Parathyroid adenoma (tissue), 2 donors: ENCODE data around the gene ZIC2.

Experiments
- H2AFZ ChIP-seq: fragments of 300-600 bp; sonication (generic); one replicate; pipeline ENCODE4 v1.7.0; 2017; ENCODE audit warnings: antibody characterized with exemption, mild to moderate bottlenecking
- H3K27ac ChIP-seq: fragments of 300-600 bp; sonication (generic); one replicate; pipeline ENCODE4 v1.7.0; 2017
- H3K27me3 ChIP-seq: fragments of 300-600 bp; sonication (generic); one replicate; pipeline ENCODE4 v1.7.0; 2017; ENCODE audit warnings: low read length; ENCODE audit not compliant: control insufficient read depth, insufficient read depth
- H3K36me3 ChIP-seq: fragments of 300-600 bp; sonication (generic); one replicate; pipeline ENCODE4 v1.7.0; 2017; ENCODE audit warnings: low read length; ENCODE audit not compliant: control insufficient read depth, insufficient read depth
- H3K4me1 ChIP-seq: fragments of 300-600 bp; sonication (generic); one replicate; pipeline ENCODE4 v1.7.0; 2017; ENCODE audit warnings: control low read depth
- H3K4me2 ChIP-seq: fragments of 300-600 bp; sonication (generic); one replicate; pipeline ENCODE4 v1.7.0; 2017; ENCODE audit warnings: low read length
- H3K4me3 ChIP-seq: fragments of 300-600 bp; sonication (generic); one replicate; pipeline ENCODE4 v1.7.0; 2017; ENCODE audit warnings: low read depth, low read length
- H3K79me2 ChIP-seq: fragments of 300-600 bp; sonication (generic); one replicate; pipeline ENCODE4 v1.7.0; 2017; ENCODE audit warnings: control low read depth
- H3K9ac ChIP-seq: fragments of 300-600 bp; sonication (generic); one replicate; pipeline ENCODE4 v1.7.0; 2017; ENCODE audit warnings: mild to moderate bottlenecking
- H3K9me3 ChIP-seq: fragments of 300-600 bp; sonication (generic); one replicate; pipeline ENCODE4 v1.7.0; 2017; ENCODE audit warnings: low read length; ENCODE audit not compliant: control insufficient read depth
- TF ChIP-seq, protein P1 (sequence below): fragments of 300-600 bp; sonication (generic); IDR thresholded peaks from one replicate; pipeline ENCODE4 v1.7.0; 2017; ENCODE audit warnings: antibody characterized with exemption, mild to moderate bottlenecking
- donor health status: primary hyperparathyroidism.

Gene ZIC2

DNA sequence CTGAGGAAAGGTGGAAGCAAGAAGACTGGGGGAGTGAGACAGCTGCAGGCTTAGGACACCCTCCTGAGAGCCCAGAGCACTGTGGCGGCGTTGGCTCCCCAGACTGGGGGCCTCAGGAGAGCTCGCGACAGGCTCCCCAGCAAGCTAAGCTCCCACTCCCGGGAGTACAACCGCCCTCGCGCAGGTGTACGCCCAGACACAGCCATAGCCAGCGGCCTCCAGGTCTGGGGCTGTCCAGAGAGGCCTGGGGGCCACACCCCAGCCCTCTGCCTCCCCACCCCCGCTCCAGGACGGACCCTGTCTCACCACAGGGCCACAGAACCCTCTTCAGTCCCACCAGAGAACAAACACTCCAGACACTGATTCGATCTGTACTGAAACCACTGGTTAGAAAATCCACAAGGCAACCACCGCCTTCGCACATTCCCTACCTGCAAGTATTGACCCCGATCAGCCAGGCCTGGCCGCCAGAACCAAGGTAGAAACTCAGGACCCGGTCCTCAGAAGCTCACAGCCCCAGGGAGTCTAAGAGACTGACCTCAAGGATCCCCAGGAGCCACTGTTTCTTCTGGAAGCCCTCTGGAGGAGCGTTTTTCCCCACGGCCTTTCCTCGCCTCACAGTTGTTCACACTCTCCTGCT is 26.4 kb upstream of the ZIC2 start:
- H3K36me3 ChIP-seq: no peaks in the 10 kb centered on the region
- H3K4me1 ChIP-seq: no peaks in the 10 kb centered on the region
- H3K9me3 ChIP-seq: no peaks in the 10 kb centered on the region
- no peak overlapping the region for H3K4me2 ChIP-seq
- H2AFZ ChIP-seq: no peak overlapping the region
- TF ChIP-seq, protein P1, sequence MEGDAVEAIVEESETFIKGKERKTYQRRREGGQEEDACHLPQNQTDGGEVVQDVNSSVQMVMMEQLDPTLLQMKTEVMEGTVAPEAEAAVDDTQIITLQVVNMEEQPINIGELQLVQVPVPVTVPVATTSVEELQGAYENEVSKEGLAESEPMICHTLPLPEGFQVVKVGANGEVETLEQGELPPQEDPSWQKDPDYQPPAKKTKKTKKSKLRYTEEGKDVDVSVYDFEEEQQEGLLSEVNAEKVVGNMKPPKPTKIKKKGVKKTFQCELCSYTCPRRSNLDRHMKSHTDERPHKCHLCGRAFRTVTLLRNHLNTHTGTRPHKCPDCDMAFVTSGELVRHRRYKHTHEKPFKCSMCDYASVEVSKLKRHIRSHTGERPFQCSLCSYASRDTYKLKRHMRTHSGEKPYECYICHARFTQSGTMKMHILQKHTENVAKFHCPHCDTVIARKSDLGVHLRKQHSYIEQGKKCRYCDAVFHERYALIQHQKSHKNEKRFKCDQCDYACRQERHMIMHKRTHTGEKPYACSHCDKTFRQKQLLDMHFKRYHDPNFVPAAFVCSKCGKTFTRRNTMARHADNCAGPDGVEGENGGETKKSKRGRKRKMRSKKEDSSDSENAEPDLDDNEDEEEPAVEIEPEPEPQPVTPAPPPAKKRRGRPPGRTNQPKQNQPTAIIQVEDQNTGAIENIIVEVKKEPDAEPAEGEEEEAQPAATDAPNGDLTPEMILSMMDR: no peak
- H3K27ac ChIP-seq: no peak overlapping the region
- H3K4me3 ChIP-seq: no peak overlapping the region
- no peaks in the 10 kb centered on the region for H3K79me2 ChIP-seq
- H3K9ac ChIP-seq: no peak overlapping the region
- H3K27me3 ChIP-seq: peaks cover 13% of the 10 kb centered on the region

GRCh38 chr13:99955747-99956472 is 25.7 kb upstream of the ZIC2 start:
- H3K9ac ChIP-seq: no peak overlapping the region
- no peaks in the 10 kb centered on the region for H3K79me2 ChIP-seq

DNA sequence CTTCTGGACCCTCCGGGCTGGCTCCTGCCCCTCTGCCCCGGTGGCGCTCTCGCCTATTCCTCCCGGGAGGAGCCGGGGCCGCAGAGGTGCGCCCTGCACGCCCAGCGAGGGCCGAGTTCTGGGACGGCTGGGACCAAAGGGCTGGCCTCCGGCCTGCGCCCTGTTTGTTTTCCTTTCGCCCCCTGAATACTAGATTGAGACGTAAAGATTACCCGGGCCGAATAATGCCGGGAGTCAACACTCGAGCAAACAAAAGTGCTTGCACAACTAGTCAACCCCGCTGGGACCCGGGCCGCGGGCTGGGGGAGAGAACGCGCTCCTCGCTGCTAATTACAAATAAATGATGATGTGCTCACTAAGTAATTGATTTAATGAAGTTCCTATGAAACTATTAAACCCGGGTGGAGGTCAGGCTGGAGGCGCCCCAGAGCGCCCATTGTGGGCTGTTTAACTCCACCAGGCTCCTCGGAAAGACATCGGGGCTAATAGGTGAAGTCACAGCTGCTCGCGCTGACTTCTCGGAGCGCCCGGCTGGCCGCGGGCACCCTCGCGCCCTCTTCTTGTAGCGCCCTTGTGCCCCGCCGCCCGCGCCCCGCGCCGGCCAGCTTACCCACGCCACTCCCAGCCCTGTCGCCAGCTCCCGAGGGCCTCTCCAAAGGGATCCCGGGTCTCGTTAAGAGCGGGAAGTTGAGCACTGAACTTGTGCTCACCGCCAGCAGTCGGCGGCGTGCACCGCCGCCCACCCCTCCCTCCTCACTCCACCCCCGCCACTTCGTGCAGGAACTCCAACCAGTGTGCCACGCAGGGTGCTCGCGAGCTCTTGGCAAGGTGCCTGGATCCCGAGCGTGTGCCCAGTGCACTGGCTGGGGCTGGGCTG is 24.9 kb upstream of the ZIC2 start:
- Histone ChIP-seq H3K4me1 (no peaks in the 10 kb centered on the region), H3K79me2 (no peaks in the 10 kb centered on the region), H3K27ac (no peak overlapping the region), H3K4me3 (no peak overlapping the region), H3K4me2 (peak overlapping the region; percentile 38), H3K27me3 (peaks cover 18% of the 10 kb centered on the region), H3K36me3 (no peaks in the 10 kb centered on the region), H3K9me3 (no peaks in the 10 kb centered on the region), H3K9ac (no peak overlapping the region), H2AFZ (peak overlapping the region; percentile 28)
- TF ChIP-seq, protein P1: no peak

More at GRCh38 chr13:99955747-99956472, 25.7 kb upstream of the ZIC2 start:
- H3K36me3 ChIP-seq: no peaks in the 10 kb centered on the region
- H2AFZ ChIP-seq: no peak overlapping the region
- no peaks in the 10 kb centered on the region for H3K4me1 ChIP-seq
- H3K27me3 ChIP-seq: peaks cover 14% of the 10 kb centered on the region
- TF ChIP-seq, protein P1: no peak
- no peaks in the 10 kb centered on the region for H3K9me3 ChIP-seq
- H3K4me3 ChIP-seq: no peak overlapping the region
- no peak overlapping the region for H3K27ac ChIP-seq
- H3K4me2 ChIP-seq: peak overlapping the region; percentile 38

- Histone ChIP-seq H3K27me3 (peaks cover 21% of the 10 kb centered on the region), H3K4me1 (no peaks in the 10 kb centered on the region), H3K27ac (no peak overlapping the region), H3K36me3 (no peaks in the 10 kb centered on the region), H3K79me2 (no peaks in the 10 kb centered on the region), H3K4me2 (no peak overlapping the region), H3K9ac (no peak overlapping the region), H2AFZ (no peak overlapping the region), H3K4me3 (no peak overlapping the region), H3K9me3 (no peaks in the 10 kb centered on the region)
- TF ChIP-seq, protein P1: no peak
Observed at GRCh38 chr13:99958406-99959126, 23.0 kb upstream of the ZIC2 start.
